HepG2 (cell line): ENCODE data around the gene RIPOR3. TPM values are rescaled to one million over a fixed set of nuclear protein-coding genes. Genes with fewer than 3 reads are reported as not detected.

ENCODE experiments used
- ARNT ChIP-seq: fragments of 450-650 bp; IDR thresholded peaks from 2 replicates; pipeline ENCODE4 v1.6.1; 2017
- ATF7-NPFF ChIP-seq: sonication (generic); formaldehyde crosslinking; IDR thresholded peaks from 2 replicates; pipeline ENCODE4 v1.8.1; 2023; ENCODE audit warnings: mild to moderate bottlenecking, low read depth, missing genetic modification reagents, moderate library complexity
- CBX2 ChIP-seq, 2 experiments: fragments of 200-600 bp in 1 of 2; sonication (generic); formaldehyde crosslinking in 1 of 2; IDR thresholded peaks; 2 replicates each; pipeline versions ENCODE4 v1.7.0 to v1.8.1; 2018 to 2022; ENCODE audit warnings: low read depth in 2 of 2, low read length in 1 of 2, mild to moderate bottlenecking in 1 of 2, missing genetic modification reagents in 1 of 2
- CBX5 ChIP-seq: sonication (generic); formaldehyde crosslinking; IDR thresholded peaks from 2 replicates; pipeline ENCODE4 v1.4.0; 2020; ENCODE audit warnings: missing genetic modification reagents, borderline replicate concordance
- CEBPG ChIP-seq: IDR thresholded peaks from 2 replicates; pipeline ENCODE4 v1.6.1; 2016
- CREB1 ChIP-seq, 2 experiments: fragments of 450-650 bp in 1 of 2; IDR thresholded peaks; 2 replicates each; pipeline ENCODE4 v1.6.1; 2016 to 2017; ENCODE audit warnings: control low read depth in 1 of 2, mild to moderate bottlenecking in 1 of 2, missing compliant biosample characterization in 1 of 2, missing genetic modification characterization in 1 of 2
- DMAP1 ChIP-seq: IDR thresholded peaks from 2 replicates; pipeline ENCODE4 v1.6.1; 2016
- DR1 ChIP-seq: sonication (generic); formaldehyde crosslinking; IDR thresholded peaks from 2 replicates; pipeline ENCODE4 v1.8.0; 2021; ENCODE audit warnings: mild to moderate bottlenecking, missing genetic modification reagents, inconsistent platforms
- EEA1 ChIP-seq: sonication (generic); formaldehyde crosslinking; IDR thresholded peaks from 2 replicates; pipeline ENCODE4 v1.5.1; 2020; ENCODE audit warnings: mild to moderate bottlenecking, missing genetic modification reagents, borderline replicate concordance
- FOXO1 ChIP-seq: sonication (generic); formaldehyde crosslinking; IDR thresholded peaks from 2 replicates; pipeline ENCODE4 v1.4.0; 2020; ENCODE audit warnings: missing genetic modification reagents
- HNF4A ChIP-seq: sonication (generic); formaldehyde crosslinking; IDR thresholded peaks from 2 replicates; pipeline ENCODE4 v1.4.0; 2020; ENCODE audit warnings: missing genetic modification reagents
- MAZ ChIP-seq, 2 experiments: sonication (generic) in 1 of 2; formaldehyde crosslinking in 1 of 2; IDR thresholded peaks; 2 replicates each; pipeline versions ENCODE4 v1.5.0 to v1.6.1; 2012 to 2020; ENCODE audit warnings: low read depth in 2 of 2, mild to moderate bottlenecking in 2 of 2, borderline replicate concordance in 1 of 2, improper control_type of control experiment in 1 of 2, low read length in 1 of 2, missing genetic modification reagents in 1 of 2, moderate library complexity in 1 of 2
- MBNL3 ChIP-seq: fragments of 250-450 bp; sonication (Bioruptor Pico); conservative IDR thresholded peaks from 2 replicates; pipeline ENCODE4 v1.8.0; 2022; ENCODE audit warnings: mild to moderate bottlenecking, inconsistent platforms
- NCOA2 ChIP-seq: sonication (generic); formaldehyde crosslinking; IDR thresholded peaks from 2 replicates; pipeline ENCODE4 v1.8.0; 2022; ENCODE audit warnings: inconsistent platforms
- NFIC ChIP-seq: IDR thresholded peaks from 2 replicates; pipeline ENCODE4 v1.6.1; 2012; ENCODE audit warnings: mild to moderate bottlenecking, low read length, inconsistent platforms
- SALL1 ChIP-seq: sonication (generic); formaldehyde crosslinking; IDR thresholded peaks from 2 replicates; pipeline ENCODE4 v1.8.0; 2022; ENCODE audit warnings: mild to moderate bottlenecking, missing genetic modification reagents
- TARDBP ChIP-seq: sonication (generic); formaldehyde crosslinking; IDR thresholded peaks from 2 replicates; pipeline ENCODE4 v1.8.0; 2022; ENCODE audit warnings: mild to moderate bottlenecking, missing genetic modification reagents
- TBL1XR1 ChIP-seq: fragments of 150-350 bp; IDR thresholded peaks from 2 replicates; pipeline ENCODE4 v1.6.1; 2014; ENCODE audit warnings: borderline replicate concordance, low read length; ENCODE audit not compliant: partially characterized antibody
- TBX2 ChIP-seq: sonication (generic); formaldehyde crosslinking; IDR thresholded peaks from 2 replicates; pipeline ENCODE4 v1.5.0; 2020; ENCODE audit warnings: missing genetic modification reagents, mild to moderate bottlenecking, borderline replicate concordance
- THAP11 ChIP-seq: IDR thresholded peaks from 2 replicates; pipeline ENCODE4 v1.6.1; 2016; ENCODE audit warnings: missing biosample characterization, missing genetic modification reagents
- ZNF501 ChIP-seq: sonication (generic); formaldehyde crosslinking; IDR thresholded peaks from 2 replicates; pipeline ENCODE4 v1.5.1; 2020; ENCODE audit warnings: mild to moderate bottlenecking, moderate library complexity, missing genetic modification reagents
- polyA plus RNA-seq, 8 experiments: library from polyadenylated mRNA; depleted of rRNA in 3 of 8; stranded (reverse) in 7 of 8; unstranded in 1 of 8; fragments of >200 nt; fragmentation: Illumina TruSeq in 4 of 8; extraction: Trizol in 4 of 8; gene quantifications; 2 replicates each; pipeline versions ENCODE4 v1.2.1 to v1.2.3, GENCODE V29; 2011 to 2016; ENCODE audit warnings: low read depth in 4 of 8, missing spikeins in 1 of 8, mixed read lengths in 1 of 8; ENCODE audit not compliant: insufficient read depth in 1 of 8
- total RNA-seq, 5 experiments: library from RNA; depleted of rRNA; stranded (reverse); fragments of >200 nt; fragmentation: Illumina TruSeq; extraction: Trizol; gene quantifications; 2 replicates each; pipeline ENCODE4 v1.2.3, GENCODE V29; 2016; ENCODE audit warnings: low read depth in 1 of 5
- TF ChIP-seq, protein P1 (sequence below): sonication (generic); formaldehyde crosslinking; IDR thresholded peaks from 2 replicates; pipeline ENCODE4 v1.5.1; 2020; ENCODE audit warnings: missing genetic modification reagents, mild to moderate bottlenecking, borderline replicate concordance
- TF ChIP-seq, protein P2 (sequence below): sonication (generic); formaldehyde crosslinking; IDR thresholded peaks from 2 replicates; pipeline ENCODE4 v1.4.0; 2020; ENCODE audit warnings: missing genetic modification reagents
- TF ChIP-seq, protein P3 (sequence below), 2 experiments: fragments of 450-650 bp in 1 of 2; sonication (generic) in 1 of 2; formaldehyde crosslinking; IDR thresholded peaks; 2 replicates each; pipeline versions ENCODE4 v1.5.0 to v1.8.0; 2020 to 2022; ENCODE audit warnings: mild to moderate bottlenecking in 1 of 2, missing genetic modification reagents in 1 of 2
- TF ChIP-seq, protein P4 (sequence below): sonication (generic); formaldehyde crosslinking; IDR thresholded peaks from 2 replicates; pipeline ENCODE4 v1.5.1; 2020; ENCODE audit warnings: missing genetic modification reagents, mild to moderate bottlenecking, borderline replicate concordance

Gene RIPOR3
- total and polyA plus RNA-seq, 2 of the 13 experiments (the other 11 are each of a cell fraction or from before 2014, with no cell fraction given) = 0.18 TPM; not detected in 1

DNA sequence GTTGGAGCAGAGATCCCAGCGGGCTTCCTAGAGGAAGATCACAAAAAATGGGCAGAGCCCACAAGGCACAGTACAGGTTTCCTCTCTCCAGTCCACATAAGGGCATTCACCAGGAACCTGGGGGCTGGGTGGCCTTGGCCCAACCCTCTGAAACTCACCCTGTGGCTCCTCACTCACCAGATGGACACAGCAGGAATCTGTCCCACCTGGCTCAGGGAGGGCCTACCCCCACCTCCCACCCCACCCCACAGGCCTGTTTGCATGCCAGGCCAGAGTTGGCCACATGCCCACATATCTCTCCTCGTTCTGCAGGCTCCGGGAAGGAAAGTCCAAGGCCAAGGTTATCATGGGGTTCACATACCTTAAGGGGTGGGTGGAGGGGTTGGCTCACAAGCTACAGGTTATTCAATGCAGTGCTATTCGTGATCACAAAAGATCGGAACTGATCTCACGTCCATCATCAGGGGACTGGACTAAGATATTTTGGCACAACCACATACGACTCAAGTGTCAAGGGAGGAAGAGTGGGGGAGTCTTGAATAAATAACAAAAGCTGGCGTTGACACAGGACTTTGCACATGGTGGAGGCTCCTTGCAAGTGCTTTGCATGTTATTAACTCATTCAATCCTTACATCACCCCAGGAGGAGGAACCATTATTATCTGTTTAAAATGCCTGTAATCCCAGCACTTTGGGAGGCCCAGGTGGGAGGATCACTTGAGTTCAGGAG is 13.0 kb downstream of the RIPOR3 start (continued):
- TF ChIP-seq, protein P1, sequence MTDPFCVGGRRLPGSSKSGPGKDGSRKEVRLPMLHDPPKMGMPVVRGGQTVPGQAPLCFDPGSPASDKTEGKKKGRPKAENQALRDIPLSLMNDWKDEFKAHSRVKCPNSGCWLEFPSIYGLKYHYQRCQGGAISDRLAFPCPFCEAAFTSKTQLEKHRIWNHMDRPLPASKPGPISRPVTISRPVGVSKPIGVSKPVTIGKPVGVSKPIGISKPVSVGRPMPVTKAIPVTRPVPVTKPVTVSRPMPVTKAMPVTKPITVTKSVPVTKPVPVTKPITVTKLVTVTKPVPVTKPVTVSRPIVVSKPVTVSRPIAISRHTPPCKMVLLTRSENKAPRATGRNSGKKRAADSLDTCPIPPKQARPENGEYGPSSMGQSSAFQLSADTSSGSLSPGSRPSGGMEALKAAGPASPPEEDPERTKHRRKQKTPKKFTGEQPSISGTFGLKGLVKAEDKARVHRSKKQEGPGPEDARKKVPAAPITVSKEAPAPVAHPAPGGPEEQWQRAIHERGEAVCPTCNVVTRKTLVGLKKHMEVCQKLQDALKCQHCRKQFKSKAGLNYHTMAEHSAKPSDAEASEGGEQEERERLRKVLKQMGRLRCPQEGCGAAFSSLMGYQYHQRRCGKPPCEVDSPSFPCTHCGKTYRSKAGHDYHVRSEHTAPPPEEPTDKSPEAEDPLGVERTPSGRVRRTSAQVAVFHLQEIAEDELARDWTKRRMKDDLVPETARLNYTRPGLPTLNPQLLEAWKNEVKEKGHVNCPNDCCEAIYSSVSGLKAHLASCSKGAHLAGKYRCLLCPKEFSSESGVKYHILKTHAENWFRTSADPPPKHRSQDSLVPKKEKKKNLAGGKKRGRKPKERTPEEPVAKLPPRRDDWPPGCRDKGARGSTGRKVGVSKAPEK (CRISPR knock-in tag) = 0 out of 2 replicates have a peak, but pooled peaks have one; percentile 61
- TF ChIP-seq, protein P2, sequence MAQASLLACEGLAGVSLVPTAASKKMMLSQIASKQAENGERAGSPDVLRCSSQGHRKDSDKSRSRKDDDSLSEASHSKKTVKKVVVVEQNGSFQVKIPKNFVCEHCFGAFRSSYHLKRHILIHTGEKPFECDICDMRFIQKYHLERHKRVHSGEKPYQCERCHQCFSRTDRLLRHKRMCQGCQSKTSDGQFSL (CRISPR knock-in tag) = peak; percentile 46; the same call in 1 of the 2 replicates
- TF ChIP-seq CREB1 (IDR thresholded peaks at IDR 0.05) (no peak), CREB1 (CRISPR knock-in tag; IDR thresholded peaks at IDR 0.05) (peak; percentile 36; the same call in 1 of the 2 replicates), NFIC (no peak; the same call in 1 of the 2 replicates), ATF7-NPFF (CRISPR knock-in tag) (no peak), HNF4A (CRISPR knock-in tag) (peak; percentile 75), DMAP1 (CRISPR knock-in tag) (0 out of 2 replicates have a peak, but pooled peaks have one; percentile 33), THAP11 (CRISPR knock-in tag) (0 out of 2 replicates have a peak, but pooled peaks have one; percentile 7), MBNL3 (CRISPR knock-in tag) (no peak), TBX2 (CRISPR knock-in tag) (peak; percentile 50), ARNT (no peak), EEA1 (CRISPR knock-in tag) (no peak), ZNF501 (CRISPR knock-in tag) (peak; percentile 61; the same call in 1 of the 2 replicates), CEBPG (CRISPR knock-in tag) (peak; percentile 33; the same call in 1 of the 2 replicates), DR1 (no peak), MAZ (IDR thresholded peaks at IDR 0.05; ENCODE audit: borderline replicate concordance, low read depth, low read length) (peak; percentile 84), MAZ (CRISPR knock-in tag; IDR thresholded peaks at IDR 0.05; ENCODE audit: low read depth) (0 out of 2 replicates have a peak, but pooled peaks have one; percentile 25), SALL1 (CRISPR knock-in tag) (peak; percentile 76), NCOA2 (CRISPR knock-in tag) (peak; percentile 69; the same call in 1 of the 2 replicates), CBX5 (CRISPR knock-in tag) (0 out of 2 replicates have a peak, but pooled peaks have one; percentile 6), CBX2 (IDR thresholded peaks at IDR 0.05; ENCODE audit: low read depth, low read length) (no peak), CBX2 (CRISPR knock-in tag; IDR thresholded peaks at IDR 0.05; ENCODE audit: low read depth) (no peak), TARDBP (CRISPR knock-in tag) (no peak; the same call in 1 of the 2 replicates), TBL1XR1 (peak; percentile 88), FOXO1 (CRISPR knock-in tag) (0 out of 2 replicates have a peak, but pooled peaks have one; percentile 31)
- TF ChIP-seq, protein P3, sequence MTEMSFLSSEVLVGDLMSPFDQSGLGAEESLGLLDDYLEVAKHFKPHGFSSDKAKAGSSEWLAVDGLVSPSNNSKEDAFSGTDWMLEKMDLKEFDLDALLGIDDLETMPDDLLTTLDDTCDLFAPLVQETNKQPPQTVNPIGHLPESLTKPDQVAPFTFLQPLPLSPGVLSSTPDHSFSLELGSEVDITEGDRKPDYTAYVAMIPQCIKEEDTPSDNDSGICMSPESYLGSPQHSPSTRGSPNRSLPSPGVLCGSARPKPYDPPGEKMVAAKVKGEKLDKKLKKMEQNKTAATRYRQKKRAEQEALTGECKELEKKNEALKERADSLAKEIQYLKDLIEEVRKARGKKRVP (CRISPR knock-in tag; IDR thresholded peaks at IDR 0.05) = no peak
- TF ChIP-seq, protein P4, sequence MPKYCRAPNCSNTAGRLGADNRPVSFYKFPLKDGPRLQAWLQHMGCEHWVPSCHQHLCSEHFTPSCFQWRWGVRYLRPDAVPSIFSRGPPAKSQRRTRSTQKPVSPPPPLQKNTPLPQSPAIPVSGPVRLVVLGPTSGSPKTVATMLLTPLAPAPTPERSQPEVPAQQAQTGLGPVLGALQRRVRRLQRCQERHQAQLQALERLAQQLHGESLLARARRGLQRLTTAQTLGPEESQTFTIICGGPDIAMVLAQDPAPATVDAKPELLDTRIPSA (CRISPR knock-in tag) = no peak; the same call in 1 of the 2 replicates
